NCI-H446 (cell line): ENCODE measurements around the gene A1CF.
"Not testable (repeated sequence)": the region's sequence is repeated elsewhere in the genome, so short reads cannot be mapped to it uniquely, and the experiment has no call there.

Source experiments
- DNase-seq, 2 experiments: peaks; one replicate each; lab custom pipeline; 2025; lab: John Stamatoyannopoulos, UW

Gene A1CF

GRCh38 chr10:50885097-50885859 is at the start of gene A1CF:
Gene A1CF (minus strand): TSS chr10:50885627. CDS start chr10:50859940, 25,687 bp downstream.
- no peak for DNase-seq

GRCh38 chr10:50931948-50932431 is 46.6 kb upstream of the A1CF start:
- DNase-seq: no peak

GRCh38 chr10:50929670-50930069 is 44.2 kb upstream of the A1CF start:
- DNase-seq: no peak

GRCh38 chr10:50928190-50928552 is 42.7 kb upstream of the A1CF start:
- no peak for DNase-seq

- DNase-seq: no peak
Measured at GRCh38 chr10:50927522-50928189, 42.2 kb upstream of the A1CF start.

- DNase-seq: not testable (repeated sequence)
Measured at GRCh38 chr10:50923471-50923870, 38.0 kb upstream of the A1CF start.

- no peak for DNase-seq
Measured at GRCh38 chr10:50919010-50919409, 33.6 kb upstream of the A1CF start.

GRCh38 chr10:50918529-50918928 is 33.1 kb upstream of the A1CF start:
- no peak for DNase-seq

GRCh38 chr10:50917486-50917885 is 32.1 kb upstream of the A1CF start:
- no peak for DNase-seq

- DNase-seq: no peak
Measured at GRCh38 chr10:50909334-50910014, 24.0 kb upstream of the A1CF start.

GRCh38 chr10:50908366-50908765 is 22.9 kb upstream of the A1CF start:
- no peak for DNase-seq

- DNase-seq: not testable (repeated sequence)
Measured at GRCh38 chr10:50905797-50906196, 20.4 kb upstream of the A1CF start.

- no peak for DNase-seq
Measured at GRCh38 chr10:50896721-50897120, 11.3 kb upstream of the A1CF start.

GRCh38 chr10:50894312-50894711 is 8.9 kb upstream of the A1CF start:
- DNase-seq: no peak

GRCh38 chr10:50892467-50892866 is 7.0 kb upstream of the A1CF start:
- DNase-seq: no peak

- DNase-seq: no peak
Measured at GRCh38 chr10:50884302-50884701, 1.1 kb downstream of the A1CF start.

GRCh38 chr10:50883629-50884028 is 1.8 kb downstream of the A1CF start:
- no peak for DNase-seq

GRCh38 chr10:50882540-50882983 is 2.9 kb downstream of the A1CF start:
- DNase-seq: no peak

GRCh38 chr10:50881046-50881445 is 4.4 kb downstream of the A1CF start:
- not testable (repeated sequence) for DNase-seq

GRCh38 chr10:50876429-50876828 is 9.0 kb downstream of the A1CF start:
- no peak for DNase-seq

- no peak for DNase-seq
Measured at GRCh38 chr10:50874723-50875122, 10.7 kb downstream of the A1CF start.

- no peak for DNase-seq
Measured at GRCh38 chr10:50866317-50866716, 19.1 kb downstream of the A1CF start.

- no peak for DNase-seq
Measured at GRCh38 chr10:50862719-50863118, 22.7 kb downstream of the A1CF start.
